Smooth muscle cell (in vitro differentiated cells): Measurements from ENCODE around the gene PLXNA4. TPM values are rescaled to one million over a fixed set of nuclear protein-coding genes. Genes with fewer than 3 reads are reported as not detected.

Experiments used
- DNase-seq: peaks from one replicate; lab custom pipeline; 2025; ENCODE audit not compliant: unreplicated experiment; lab: John Stamatoyannopoulos, UW
- H2AFZ ChIP-seq: fragments of 200-600 bp; sonication (generic); 2 replicates; pipeline ENCODE4 v1.6.0; 2016; ENCODE audit warnings: antibody characterized with exemption, low read depth, mild to moderate bottlenecking
- H3F3A ChIP-seq: fragments of 200-600 bp; sonication (generic); 2 replicates; pipeline ENCODE4 v1.6.0; 2017; ENCODE audit warnings: antibody characterized with exemption, low read depth
- H3K27ac ChIP-seq: fragments of 200-600 bp; sonication (generic); 2 replicates; pipeline ENCODE4 v1.5.1; 2016; ENCODE audit warnings: low read depth, mild to moderate bottlenecking
- H3K27me3 ChIP-seq: fragments of 200-600 bp; sonication (generic); 2 replicates; pipeline ENCODE4 v1.6.1; 2016; ENCODE audit warnings: low read depth, mild to moderate bottlenecking
- H3K36me3 ChIP-seq: fragments of 200-600 bp; sonication (generic); 2 replicates; pipeline ENCODE4 v1.5.1; 2016; ENCODE audit warnings: low read depth
- H3K4me1 ChIP-seq: fragments of 200-600 bp; sonication (generic); 2 replicates; pipeline ENCODE4 v1.5.1; 2016; ENCODE audit warnings: low read depth
- H3K4me2 ChIP-seq: fragments of 200-600 bp; sonication (generic); 2 replicates; pipeline ENCODE4 v1.6.0; 2016; ENCODE audit warnings: mild to moderate bottlenecking
- H3K4me3 ChIP-seq: fragments of 200-600 bp; sonication (generic); 2 replicates; pipeline ENCODE4 v1.5.1; 2016; ENCODE audit warnings: mild to moderate bottlenecking
- H3K79me2 ChIP-seq: fragments of 200-600 bp; sonication (generic); 2 replicates; pipeline ENCODE4 v1.6.0; 2016; ENCODE audit warnings: low read depth, mild to moderate bottlenecking
- H3K9ac ChIP-seq: fragments of 200-600 bp; sonication (generic); 2 replicates; pipeline ENCODE4 v1.6.0; 2016; ENCODE audit warnings: low read depth
- H3K9me3 ChIP-seq: fragments of 200-600 bp; sonication (generic); replicated peaks from 2 replicates; pipeline ENCODE4 v1.5.1; 2016; ENCODE audit warnings: low read depth
- H4K20me1 ChIP-seq: fragments of 200-600 bp; sonication (generic); 2 replicates; pipeline ENCODE4 v1.6.0; 2016; ENCODE audit warnings: low read depth
- WGBS: methylation state at CpG from one replicate; pipeline ENCODE4 v1.1.7; 2016; ENCODE audit warnings: low lambda C conversion rate; 5-methylcytosine and 5-hydroxymethylcytosine counted together
- polyA plus RNA-seq: library from polyadenylated mRNA; unstranded; fragments of >200 nt; fragmentation: Nextera tagmentation; extraction: Ambion mirVana; gene quantifications from 2 replicates; pipeline ENCODE4 v1.2.1, GENCODE V29; 2016
- total RNA-seq: library from RNA; depleted of rRNA; stranded (reverse); fragments of >200 nt; gene quantifications from 2 replicates; pipeline ENCODE4 v1.2.3, GENCODE V29; 2014
- TF ChIP-seq, protein P1 (sequence below): fragments of 200-600 bp; sonication (generic); IDR thresholded peaks from 2 replicates; pipeline ENCODE4 v1.5.1; 2017; ENCODE audit warnings: borderline replicate concordance, mild to moderate bottlenecking, antibody characterized with exemption; ENCODE audit not compliant: insufficient read depth, poor library complexity, severe bottlenecking

PLXNA4 gene
- total and polyA plus RNA-seq, 2 experiments from 2014 or later, result 8.5 to 9.9 TPM

DNA sequence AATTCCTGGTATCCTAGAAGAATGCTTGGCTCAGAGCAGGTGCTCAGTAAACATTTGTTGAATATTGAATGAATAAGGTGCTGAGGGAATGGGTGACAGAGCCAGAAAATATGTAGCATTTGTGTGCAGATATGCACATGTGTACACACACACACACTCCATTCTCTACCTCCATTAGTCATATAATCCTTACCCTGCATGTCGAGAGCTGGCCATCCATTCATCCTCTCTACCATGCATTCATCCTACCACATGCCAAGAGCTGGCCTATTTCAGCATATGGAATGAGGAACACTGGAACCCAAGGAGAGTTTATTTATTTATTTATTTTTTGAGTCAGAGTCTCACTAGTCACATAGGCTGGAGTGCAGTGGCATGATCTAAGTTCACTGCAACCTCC, 284.8 kb downstream of the PLXNA4 start:
- TF ChIP-seq, protein P1, sequence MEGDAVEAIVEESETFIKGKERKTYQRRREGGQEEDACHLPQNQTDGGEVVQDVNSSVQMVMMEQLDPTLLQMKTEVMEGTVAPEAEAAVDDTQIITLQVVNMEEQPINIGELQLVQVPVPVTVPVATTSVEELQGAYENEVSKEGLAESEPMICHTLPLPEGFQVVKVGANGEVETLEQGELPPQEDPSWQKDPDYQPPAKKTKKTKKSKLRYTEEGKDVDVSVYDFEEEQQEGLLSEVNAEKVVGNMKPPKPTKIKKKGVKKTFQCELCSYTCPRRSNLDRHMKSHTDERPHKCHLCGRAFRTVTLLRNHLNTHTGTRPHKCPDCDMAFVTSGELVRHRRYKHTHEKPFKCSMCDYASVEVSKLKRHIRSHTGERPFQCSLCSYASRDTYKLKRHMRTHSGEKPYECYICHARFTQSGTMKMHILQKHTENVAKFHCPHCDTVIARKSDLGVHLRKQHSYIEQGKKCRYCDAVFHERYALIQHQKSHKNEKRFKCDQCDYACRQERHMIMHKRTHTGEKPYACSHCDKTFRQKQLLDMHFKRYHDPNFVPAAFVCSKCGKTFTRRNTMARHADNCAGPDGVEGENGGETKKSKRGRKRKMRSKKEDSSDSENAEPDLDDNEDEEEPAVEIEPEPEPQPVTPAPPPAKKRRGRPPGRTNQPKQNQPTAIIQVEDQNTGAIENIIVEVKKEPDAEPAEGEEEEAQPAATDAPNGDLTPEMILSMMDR, result no peak
- Histone ChIP-seq H3F3A (no peaks in the 10 kb centered on the region), H3K79me2 (no peaks in the 10 kb centered on the region), H3K9me3 (no peaks in the 10 kb centered on the region), H3K36me3 (no peaks in the 10 kb centered on the region), H3K27me3 (no peaks in the 10 kb centered on the region), H4K20me1 (no peaks in the 10 kb centered on the region), H3K4me2 (no peak overlapping the region), H3K9ac (no peak overlapping the region), H3K4me3 (no peak overlapping the region), H2AFZ (no peak overlapping the region), H3K4me1 (peaks cover 7% of the 10 kb centered on the region), H3K27ac (no peak overlapping the region)
- DNase-seq, result no peak
- WGBS, result 83% methylated on average over 1 of the region's 1 CpG

GRCh38 chr7:132290021-132290420, 286.2 kb downstream of the PLXNA4 start:
- Histone ChIP-seq H3K36me3 (no peaks in the 10 kb centered on the region), H3K27ac (no peak overlapping the region), H3K4me3 (no peak overlapping the region), H3K79me2 (no peaks in the 10 kb centered on the region), H3K4me1 (peaks cover 7% of the 10 kb centered on the region), H4K20me1 (no peaks in the 10 kb centered on the region), H2AFZ (no peak overlapping the region), H3K4me2 (no peak overlapping the region), H3K9ac (no peak overlapping the region), H3K9me3 (no peaks in the 10 kb centered on the region), H3F3A (no peaks in the 10 kb centered on the region), H3K27me3 (no peaks in the 10 kb centered on the region)
- WGBS, result 95% methylated on average over 5 of the region's 5 CpGs
- no peak for DNase-seq
- TF ChIP-seq, protein P1, result no peak

GRCh38 chr7:132286836-132287235, 289.4 kb downstream of the PLXNA4 start:
- Histone ChIP-seq H3K4me3 (no peak overlapping the region), H3K4me2 (no peak overlapping the region), H3K9me3 (no peaks in the 10 kb centered on the region), H3K27ac (no peak overlapping the region), H2AFZ (no peak overlapping the region), H3K79me2 (no peaks in the 10 kb centered on the region), H4K20me1 (no peaks in the 10 kb centered on the region), H3K36me3 (no peaks in the 10 kb centered on the region), H3K4me1 (no peaks in the 10 kb centered on the region), H3F3A (no peaks in the 10 kb centered on the region), H3K9ac (no peak overlapping the region), H3K27me3 (no peaks in the 10 kb centered on the region)
- WGBS, result 86% methylated on average over 5 of the region's 5 CpGs
- no peak for DNase-seq
- TF ChIP-seq, protein P1, result no peak

DNA sequence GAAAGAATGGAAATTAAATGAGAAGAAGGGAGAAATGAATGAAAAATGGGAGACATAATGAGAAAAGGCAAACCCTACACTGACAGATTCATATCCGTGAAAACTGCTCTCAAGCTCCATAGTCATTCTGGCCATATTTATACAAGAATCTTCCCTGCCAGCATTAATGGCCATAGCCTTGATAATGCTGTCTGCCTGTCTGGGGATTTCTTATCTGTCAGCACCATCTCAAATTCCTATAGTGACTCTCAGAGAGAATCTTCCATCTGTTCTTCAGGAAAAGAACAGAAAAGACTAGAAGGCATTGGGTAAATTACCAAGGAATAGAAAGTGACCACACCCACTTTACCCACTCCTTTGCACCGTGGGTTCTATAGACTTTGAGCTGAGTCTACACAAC, 295.9 kb downstream of the PLXNA4 start:
- Histone ChIP-seq H3K4me3 (no peak overlapping the region), H3K27ac (no peak overlapping the region), H3F3A (no peaks in the 10 kb centered on the region), H3K9ac (no peak overlapping the region), H3K4me1 (no peaks in the 10 kb centered on the region), H3K9me3 (no peaks in the 10 kb centered on the region), H3K79me2 (no peaks in the 10 kb centered on the region), H3K36me3 (no peaks in the 10 kb centered on the region), H2AFZ (no peak overlapping the region), H3K27me3 (no peaks in the 10 kb centered on the region), H3K4me2 (peak overlapping the region; percentile 14), H4K20me1 (no peaks in the 10 kb centered on the region)
- DNase-seq, result no peak
- WGBS, result 42% methylated on average over 2 of the region's 2 CpGs
- TF ChIP-seq, protein P1, result no peak
